GM23338 (cell line): ENCODE data around the gene RIMS4. TPM values are rescaled to one million over a fixed set of nuclear protein-coding genes. Genes with fewer than 3 reads are reported as not detected.

Experiments
- ATAC-seq: fragments of 200-7000 bp; cut with Tn5 transposase; 3 replicates; pipeline ENCODE4 v1.9.1; 2020
- DNase-seq: peaks from one replicate; pipeline ENCODE4 v3.0.0-alpha.2; 2015; ENCODE audit warnings: low spot score
- H2AFZ ChIP-seq: fragments of 200-600 bp; sonication (generic); 2 replicates; pipeline ENCODE4 v1.8.0; 2016; ENCODE audit warnings: antibody characterized with exemption, mild to moderate bottlenecking, moderate library complexity
- H3F3A ChIP-seq: fragments of 200-600 bp; sonication (generic); replicated peaks from 2 replicates; pipeline ENCODE4 v1.8.0; 2017; ENCODE audit warnings: antibody characterized with exemption, mixed run types, low read depth
- H3K27ac ChIP-seq: fragments of 200-600 bp; sonication (generic); 2 replicates; pipeline ENCODE4 v1.6.1; 2016; ENCODE audit warnings: low read depth
- H3K27me3 ChIP-seq: fragments of 200-600 bp; sonication (generic); 2 replicates; pipeline ENCODE4 v1.8.0; 2016; ENCODE audit warnings: mild to moderate bottlenecking, mixed run types, moderate library complexity; ENCODE audit not compliant: insufficient read depth
- H3K36me3 ChIP-seq: fragments of 200-600 bp; sonication (generic); 2 replicates; pipeline ENCODE4 v1.8.0; 2016; ENCODE audit warnings: mild to moderate bottlenecking; ENCODE audit not compliant: insufficient read depth
- H3K4me1 ChIP-seq: fragments of 200-600 bp; sonication (generic); 2 replicates; pipeline ENCODE4 v1.8.0; 2016; ENCODE audit warnings: mild to moderate bottlenecking, moderate library complexity; ENCODE audit not compliant: insufficient read depth
- H3K4me2 ChIP-seq: fragments of 200-600 bp; sonication (generic); 2 replicates; pipeline ENCODE4 v1.7.1; 2017; ENCODE audit warnings: mixed run types
- H3K4me3 ChIP-seq: fragments of 200-600 bp; sonication (generic); 2 replicates; pipeline ENCODE4 v1.6.1; 2016; ENCODE audit warnings: mixed run types
- H3K79me2 ChIP-seq: fragments of 200-600 bp; sonication (generic); replicated peaks from 2 replicates; pipeline ENCODE4 v1.8.0; 2017; ENCODE audit warnings: mild to moderate bottlenecking; ENCODE audit not compliant: insufficient read depth
- H3K9me2 ChIP-seq: fragments of 200-600 bp; sonication (generic); 2 replicates; pipeline ENCODE4 v1.8.0; 2017; ENCODE audit not compliant: insufficient read depth
- H4K20me1 ChIP-seq: fragments of 200-600 bp; sonication (generic); replicated peaks from 2 replicates; pipeline ENCODE4 v1.8.0; 2017; ENCODE audit warnings: mild to moderate bottlenecking; ENCODE audit not compliant: insufficient read depth
- H3K27ac Mint-ChIP-seq: 2 replicates; pipeline ENCODE4 v1.8.0; 2020; ENCODE audit warnings: inconsistent platforms, mild to moderate bottlenecking, moderate library complexity, mixed read lengths
- H3K27me3 Mint-ChIP-seq: 3 replicates; pipeline ENCODE4 v1.8.0; 2022; ENCODE audit warnings: low read depth, mild to moderate bottlenecking, moderate library complexity, mixed read lengths, inconsistent platforms; ENCODE audit not compliant: insufficient read depth, poor library complexity
- H3K36me3 Mint-ChIP-seq: 3 replicates; pipeline ENCODE4 v1.8.0; 2021; ENCODE audit warnings: low read depth, mild to moderate bottlenecking, inconsistent platforms, moderate library complexity, mixed read lengths
- H3K4me1 Mint-ChIP-seq: 3 replicates; pipeline ENCODE4 v1.8.0; 2020; ENCODE audit warnings: mild to moderate bottlenecking, inconsistent platforms, mixed read lengths
- H3K4me3 Mint-ChIP-seq: 3 replicates; pipeline ENCODE4 v1.8.0; 2021; ENCODE audit warnings: moderate library complexity, mild to moderate bottlenecking, inconsistent platforms, mixed read lengths
- H3K9me3 Mint-ChIP-seq: 3 replicates; pipeline ENCODE4 v1.8.0; 2020; ENCODE audit warnings: moderate library complexity, mild to moderate bottlenecking, inconsistent platforms, mixed read lengths
- CREB1 ChIP-seq: fragments of 250-450 bp; sonication (Bioruptor Pico); IDR thresholded peaks from 2 replicates; pipeline ENCODE4 v1.5.0; 2020; ENCODE audit warnings: low read depth, mild to moderate bottlenecking, moderate library complexity
- ETS1 ChIP-seq: IDR thresholded peaks from 2 replicates; pipeline ENCODE4 v1.6.1; 2016; ENCODE audit warnings: antibody characterized with exemption
- EZH2 ChIP-seq: fragments of 200-600 bp; sonication (generic); IDR thresholded peaks from one replicate; pipeline ENCODE4 v1.8.0; 2017; ENCODE audit warnings: antibody characterized with exemption, mild to moderate bottlenecking, low read depth; ENCODE audit not compliant: unreplicated experiment
- EZH2phosphoT487 ChIP-seq: fragments of 200-600 bp; sonication (generic); IDR thresholded peaks from one replicate; pipeline ENCODE4 v1.8.1; 2018; ENCODE audit warnings: antibody characterized with exemption; ENCODE audit not compliant: unreplicated experiment
- NANOG ChIP-seq: IDR thresholded peaks from 2 replicates; pipeline ENCODE4 v1.6.1; 2016; ENCODE audit warnings: antibody characterized with exemption, borderline replicate concordance
- POLR2AphosphoS5 ChIP-seq: IDR thresholded peaks from 2 replicates; pipeline ENCODE4 v1.6.1; 2016; ENCODE audit warnings: antibody characterized with exemption, low read depth
- STAT1 ChIP-seq: IDR thresholded peaks from one replicate; pipeline ENCODE4 v1.6.1; 2016; ENCODE audit warnings: antibody characterized with exemption; ENCODE audit not compliant: unreplicated experiment
- ZNF331 ChIP-seq: fragments of 250-450 bp; sonication (Bioruptor Pico); IDR thresholded peaks from 2 replicates; pipeline ENCODE4 v1.5.0; 2020; ENCODE audit warnings: low read depth, mild to moderate bottlenecking, moderate library complexity
- polyA plus RNA-seq: library from polyadenylated mRNA; unstranded; fragments of >200 nt; fragmentation: Nextera tagmentation; extraction: Ambion mirVana; gene quantifications from 2 replicates; pipeline ENCODE4 v1.2.1, GENCODE V29; 2016
- total RNA-seq: library from RNA; depleted of rRNA; stranded (reverse); fragments of >200 nt; shearing (Covaris generic); gene quantifications from 2 replicates; pipeline ENCODE4 v1.2.3, GENCODE V29; 2014
- TF ChIP-seq, protein P1 (sequence below): fragments of 250-450 bp; sonication (Bioruptor Pico); IDR thresholded peaks from 2 replicates; pipeline ENCODE4 v1.5.0; 2020; ENCODE audit warnings: mild to moderate bottlenecking, moderate library complexity
- TF ChIP-seq, protein P2 (sequence below): IDR thresholded peaks from one replicate; pipeline ENCODE4 v1.6.1; 2018; ENCODE audit warnings: antibody characterized with exemption; ENCODE audit not compliant: unreplicated experiment

The RIMS4 gene
- total and polyA plus RNA-seq, 2 experiments from 2014 or later = 3.5 to 39.7 TPM

DNA sequence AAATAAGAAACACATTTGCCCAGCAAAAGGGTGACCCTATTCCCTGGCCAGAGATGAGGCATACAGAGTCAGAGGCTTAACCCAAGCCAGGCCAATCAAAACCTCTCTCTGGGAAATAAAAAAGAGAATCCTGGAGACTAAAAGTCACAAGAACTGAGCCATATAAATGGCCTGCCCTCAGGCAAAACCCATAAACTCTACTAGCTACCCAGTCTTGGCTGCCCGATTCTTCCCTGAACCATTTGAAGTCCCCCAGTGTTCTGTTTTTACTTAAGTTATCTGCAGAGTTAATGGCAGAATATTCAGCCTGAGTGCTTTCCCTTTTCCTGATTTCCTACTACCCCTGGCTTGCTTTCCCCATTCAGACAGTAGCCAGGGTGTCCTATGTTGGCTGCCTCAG, 50.8 kb downstream of the RIMS4 start:
- H3K4me2 ChIP-seq = no peak overlapping the region
- no peaks in the 10 kb centered on the region for H3K4me1 ChIP-seq
- no peaks in the 10 kb centered on the region for H3K9me2 ChIP-seq
- no peaks in the 10 kb centered on the region for H3K36me3 ChIP-seq
- H3K9me3 Mint-ChIP-seq = no peaks in the 10 kb centered on the region
- H3F3A ChIP-seq = no peaks in the 10 kb centered on the region
- H3K27me3 Mint-ChIP-seq = peaks cover 6% of the 10 kb centered on the region
- no peaks in the 10 kb centered on the region for H3K27me3 ChIP-seq
- peaks cover 8% of the 10 kb centered on the region; the same call in 2 of the 3 replicates for H3K36me3 Mint-ChIP-seq
- H3K4me3 ChIP-seq = no peak overlapping the region
- H2AFZ ChIP-seq = no peak overlapping the region
- TF ChIP-seq EZH2phosphoT487 = no peak
- TF ChIP-seq STAT1 = no peak
- no peak for TF ChIP-seq CREB1 (CRISPR knock-in tag)
- TF ChIP-seq, protein P1, sequence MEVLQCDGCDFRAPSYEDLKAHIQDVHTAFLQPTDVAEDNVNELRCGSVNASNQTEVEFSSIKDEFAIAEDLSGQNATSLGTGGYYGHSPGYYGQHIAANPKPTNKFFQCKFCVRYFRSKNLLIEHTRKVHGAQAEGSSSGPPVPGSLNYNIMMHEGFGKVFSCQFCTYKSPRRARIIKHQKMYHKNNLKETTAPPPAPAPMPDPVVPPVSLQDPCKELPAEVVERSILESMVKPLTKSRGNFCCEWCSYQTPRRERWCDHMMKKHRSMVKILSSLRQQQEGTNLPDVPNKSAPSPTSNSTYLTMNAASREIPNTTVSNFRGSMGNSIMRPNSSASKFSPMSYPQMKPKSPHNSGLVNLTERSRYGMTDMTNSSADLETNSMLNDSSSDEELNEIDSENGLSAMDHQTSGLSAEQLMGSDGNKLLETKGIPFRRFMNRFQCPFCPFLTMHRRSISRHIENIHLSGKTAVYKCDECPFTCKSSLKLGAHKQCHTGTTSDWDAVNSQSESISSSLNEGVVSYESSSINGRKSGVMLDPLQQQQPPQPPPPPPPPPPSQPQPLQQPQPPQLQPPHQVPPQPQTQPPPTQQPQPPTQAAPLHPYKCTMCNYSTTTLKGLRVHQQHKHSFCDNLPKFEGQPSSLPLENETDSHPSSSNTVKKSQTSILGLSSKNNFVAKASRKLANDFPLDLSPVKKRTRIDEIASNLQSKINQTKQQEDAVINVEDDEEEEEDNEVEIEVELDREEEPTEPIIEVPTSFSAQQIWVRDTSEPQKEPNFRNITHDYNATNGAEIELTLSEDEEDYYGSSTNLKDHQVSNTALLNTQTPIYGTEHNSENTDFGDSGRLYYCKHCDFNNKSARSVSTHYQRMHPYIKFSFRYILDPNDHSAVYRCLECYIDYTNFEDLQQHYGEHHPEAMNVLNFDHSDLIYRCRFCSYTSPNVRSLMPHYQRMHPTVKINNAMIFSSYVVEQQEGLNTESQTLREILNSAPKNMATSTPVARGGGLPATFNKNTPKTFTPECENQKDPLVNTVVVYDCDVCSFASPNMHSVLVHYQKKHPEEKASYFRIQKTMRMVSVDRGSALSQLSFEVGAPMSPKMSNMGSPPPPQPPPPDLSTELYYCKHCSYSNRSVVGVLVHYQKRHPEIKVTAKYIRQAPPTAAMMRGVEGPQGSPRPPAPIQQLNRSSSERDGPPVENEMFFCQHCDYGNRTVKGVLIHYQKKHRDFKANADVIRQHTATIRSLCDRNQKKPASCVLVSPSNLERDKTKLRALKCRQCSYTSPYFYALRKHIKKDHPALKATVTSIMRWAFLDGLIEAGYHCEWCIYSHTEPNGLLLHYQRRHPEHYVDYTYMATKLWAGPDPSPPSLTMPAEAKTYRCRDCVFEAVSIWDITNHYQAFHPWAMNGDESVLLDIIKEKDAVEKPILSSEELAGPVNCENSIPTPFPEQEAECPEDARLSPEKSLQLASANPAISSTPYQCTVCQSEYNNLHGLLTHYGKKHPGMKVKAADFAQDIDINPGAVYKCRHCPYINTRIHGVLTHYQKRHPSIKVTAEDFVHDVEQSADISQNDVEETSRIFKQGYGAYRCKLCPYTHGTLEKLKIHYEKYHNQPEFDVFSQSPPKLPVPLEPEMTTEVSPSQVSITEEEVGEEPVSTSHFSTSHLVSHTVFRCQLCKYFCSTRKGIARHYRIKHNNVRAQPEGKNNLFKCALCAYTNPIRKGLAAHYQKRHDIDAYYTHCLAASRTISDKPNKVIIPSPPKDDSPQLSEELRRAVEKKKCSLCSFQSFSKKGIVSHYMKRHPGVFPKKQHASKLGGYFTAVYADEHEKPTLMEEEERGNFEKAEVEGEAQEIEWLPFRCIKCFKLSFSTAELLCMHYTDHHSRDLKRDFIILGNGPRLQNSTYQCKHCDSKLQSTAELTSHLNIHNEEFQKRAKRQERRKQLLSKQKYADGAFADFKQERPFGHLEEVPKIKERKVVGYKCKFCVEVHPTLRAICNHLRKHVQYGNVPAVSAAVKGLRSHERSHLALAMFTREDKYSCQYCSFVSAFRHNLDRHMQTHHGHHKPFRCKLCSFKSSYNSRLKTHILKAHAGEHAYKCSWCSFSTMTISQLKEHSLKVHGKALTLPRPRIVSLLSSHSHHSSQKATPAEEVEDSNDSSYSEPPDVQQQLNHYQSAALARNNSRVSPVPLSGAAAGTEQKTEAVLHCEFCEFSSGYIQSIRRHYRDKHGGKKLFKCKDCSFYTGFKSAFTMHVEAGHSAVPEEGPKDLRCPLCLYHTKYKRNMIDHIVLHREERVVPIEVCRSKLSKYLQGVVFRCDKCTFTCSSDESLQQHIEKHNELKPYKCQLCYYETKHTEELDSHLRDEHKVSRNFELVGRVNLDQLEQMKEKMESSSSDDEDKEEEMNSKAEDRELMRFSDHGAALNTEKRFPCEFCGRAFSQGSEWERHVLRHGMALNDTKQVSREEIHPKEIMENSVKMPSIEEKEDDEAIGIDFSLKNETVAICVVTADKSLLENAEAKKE (CRISPR knock-in tag) = no peak
- no peak for TF ChIP-seq ETS1
- TF ChIP-seq NANOG = no peak
- TF ChIP-seq ZNF331 (CRISPR knock-in tag) = no peak
- no peak for TF ChIP-seq POLR2AphosphoS5
- no peak for TF ChIP-seq EZH2
- TF ChIP-seq, protein P2, sequence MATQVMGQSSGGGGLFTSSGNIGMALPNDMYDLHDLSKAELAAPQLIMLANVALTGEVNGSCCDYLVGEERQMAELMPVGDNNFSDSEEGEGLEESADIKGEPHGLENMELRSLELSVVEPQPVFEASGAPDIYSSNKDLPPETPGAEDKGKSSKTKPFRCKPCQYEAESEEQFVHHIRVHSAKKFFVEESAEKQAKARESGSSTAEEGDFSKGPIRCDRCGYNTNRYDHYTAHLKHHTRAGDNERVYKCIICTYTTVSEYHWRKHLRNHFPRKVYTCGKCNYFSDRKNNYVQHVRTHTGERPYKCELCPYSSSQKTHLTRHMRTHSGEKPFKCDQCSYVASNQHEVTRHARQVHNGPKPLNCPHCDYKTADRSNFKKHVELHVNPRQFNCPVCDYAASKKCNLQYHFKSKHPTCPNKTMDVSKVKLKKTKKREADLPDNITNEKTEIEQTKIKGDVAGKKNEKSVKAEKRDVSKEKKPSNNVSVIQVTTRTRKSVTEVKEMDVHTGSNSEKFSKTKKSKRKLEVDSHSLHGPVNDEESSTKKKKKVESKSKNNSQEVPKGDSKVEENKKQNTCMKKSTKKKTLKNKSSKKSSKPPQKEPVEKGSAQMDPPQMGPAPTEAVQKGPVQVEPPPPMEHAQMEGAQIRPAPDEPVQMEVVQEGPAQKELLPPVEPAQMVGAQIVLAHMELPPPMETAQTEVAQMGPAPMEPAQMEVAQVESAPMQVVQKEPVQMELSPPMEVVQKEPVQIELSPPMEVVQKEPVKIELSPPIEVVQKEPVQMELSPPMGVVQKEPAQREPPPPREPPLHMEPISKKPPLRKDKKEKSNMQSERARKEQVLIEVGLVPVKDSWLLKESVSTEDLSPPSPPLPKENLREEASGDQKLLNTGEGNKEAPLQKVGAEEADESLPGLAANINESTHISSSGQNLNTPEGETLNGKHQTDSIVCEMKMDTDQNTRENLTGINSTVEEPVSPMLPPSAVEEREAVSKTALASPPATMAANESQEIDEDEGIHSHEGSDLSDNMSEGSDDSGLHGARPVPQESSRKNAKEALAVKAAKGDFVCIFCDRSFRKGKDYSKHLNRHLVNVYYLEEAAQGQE = no peak
- DNase-seq (no peak), ATAC-seq (no peak)
- no peaks in the 10 kb centered on the region; the same call in 1 of the 2 replicates for H4K20me1 ChIP-seq
- no peak overlapping the region for H3K4me3 Mint-ChIP-seq
- H3K79me2 ChIP-seq = no peaks in the 10 kb centered on the region
- peaks cover 6% of the 10 kb centered on the region; the same call in 2 of the 3 replicates for H3K4me1 Mint-ChIP-seq
- H3K27ac ChIP-seq = no peak overlapping the region
- no peak overlapping the region for H3K27ac Mint-ChIP-seq
